ENCODE measurements around the gene CPLX3.

CPLX3 gene

GRCh38 chr15:74830868-74831267, 4.4 kb downstream of the CPLX3 start:
- DNase-seq = peak; percentile 64

GRCh38 chr15:74831813-74832495, 5.5 kb downstream of the CPLX3 start:
- DNase-seq = no peak

DNA sequence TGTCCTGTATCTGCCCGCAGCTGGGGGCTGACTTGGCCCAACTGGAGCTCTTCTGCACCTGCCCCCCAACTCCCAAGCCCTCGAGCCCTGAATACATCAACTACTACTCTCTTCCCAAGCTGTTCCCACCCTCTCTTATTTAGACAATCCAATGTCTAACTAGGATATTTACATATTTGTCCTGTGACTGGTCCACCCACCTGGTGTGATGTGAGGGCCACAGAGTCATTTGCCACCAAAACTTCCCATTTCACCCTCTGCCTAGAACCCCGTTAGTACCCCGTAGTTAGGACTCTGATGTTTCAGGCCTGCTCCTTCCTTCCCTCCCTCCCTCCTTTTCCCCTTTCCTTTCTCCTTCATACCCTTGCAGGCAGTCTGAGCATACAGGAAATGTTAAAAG, 6.4 kb downstream of the CPLX3 start:
- no peak for DNase-seq

- DNase-seq = no peak
Measured at GRCh38 chr15:74833376-74834107, 7.1 kb downstream of the CPLX3 start.

GRCh38 chr15:74835312-74835823, 8.9 kb downstream of the CPLX3 start:
- no peak for DNase-seq

DNA sequence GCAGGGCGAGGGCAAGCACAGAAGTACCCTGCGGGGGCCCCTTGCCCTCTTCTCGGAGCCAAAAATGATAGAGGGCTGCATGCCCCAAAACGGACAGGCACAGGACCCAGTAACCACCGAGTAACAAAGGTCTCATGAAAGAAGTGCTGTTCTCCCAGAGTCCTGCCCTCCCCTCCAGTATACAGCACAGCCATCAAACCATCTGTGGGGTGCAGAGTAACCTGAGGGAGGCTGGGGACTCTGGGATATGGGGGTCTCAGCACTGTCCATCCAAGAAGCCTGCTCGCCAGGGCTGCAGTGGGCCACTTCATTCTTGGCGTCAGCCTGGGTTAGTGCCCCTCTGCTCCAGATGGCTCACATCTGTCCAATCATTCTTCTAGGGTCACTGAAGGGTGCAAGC, 10.4 kb downstream of the CPLX3 start:
- no peak for DNase-seq

DNA sequence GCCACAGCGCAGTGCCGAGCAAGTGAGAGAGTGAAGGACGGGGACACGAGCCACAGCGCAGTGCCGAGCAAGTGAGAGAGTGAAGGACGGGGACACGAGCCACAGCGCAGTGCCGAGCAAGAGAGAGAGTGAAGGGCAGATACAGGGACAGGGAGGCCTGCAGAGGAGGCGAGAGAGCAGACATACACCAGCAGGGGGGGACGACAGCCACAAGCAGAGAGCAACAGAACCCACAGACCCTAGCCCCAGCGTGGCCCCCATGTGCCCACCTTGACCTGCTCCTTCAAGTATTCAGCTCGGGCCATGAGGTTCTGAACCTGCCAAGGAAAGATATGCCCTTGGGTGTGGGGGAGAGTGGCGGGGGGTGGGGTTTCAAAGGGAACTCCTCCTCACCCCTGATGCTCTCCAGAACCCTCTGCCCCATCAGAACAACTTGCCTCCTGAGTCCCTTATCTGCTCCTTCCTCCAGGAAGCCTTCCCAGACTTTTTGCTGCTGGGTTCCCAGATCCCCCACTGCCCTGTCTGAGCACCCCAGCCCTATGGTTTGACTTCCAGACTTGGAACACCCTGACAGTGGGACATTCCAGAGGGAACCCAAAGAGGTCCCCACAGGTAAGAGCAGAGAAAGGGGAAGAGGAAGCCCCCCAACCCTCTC, 11.2 kb downstream of the CPLX3 start:
- no peak for DNase-seq

DNA sequence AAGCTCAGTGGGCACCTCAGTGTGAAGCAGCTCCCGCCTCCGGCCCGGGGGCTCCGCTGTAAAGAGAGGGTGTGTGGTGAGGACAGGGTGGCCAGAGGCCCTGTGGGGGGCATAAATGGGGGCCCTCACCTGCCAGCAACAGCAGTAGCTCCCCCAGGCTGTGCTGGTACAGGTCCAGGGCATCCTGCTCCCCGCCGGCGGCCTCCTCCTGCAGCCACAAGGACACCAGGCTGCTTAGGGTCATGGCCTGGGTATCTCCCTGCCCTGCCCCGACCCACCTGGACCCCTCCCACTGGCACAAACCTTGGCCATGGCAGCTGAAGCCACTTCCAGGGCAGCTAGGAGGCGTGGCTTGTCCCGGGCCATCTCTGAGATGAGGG, 11.7 kb downstream of the CPLX3 start:
- DNase-seq = no peak

- DNase-seq = no peak
Measured at GRCh38 chr15:74838746-74839525, 12.5 kb downstream of the CPLX3 start.

- no peak for DNase-seq
Measured at GRCh38 chr15:74839526-74840395, 13.3 kb downstream of the CPLX3 start.

- DNase-seq = no peak
Measured at GRCh38 chr15:74840851-74841775, 14.7 kb downstream of the CPLX3 start.

DNA sequence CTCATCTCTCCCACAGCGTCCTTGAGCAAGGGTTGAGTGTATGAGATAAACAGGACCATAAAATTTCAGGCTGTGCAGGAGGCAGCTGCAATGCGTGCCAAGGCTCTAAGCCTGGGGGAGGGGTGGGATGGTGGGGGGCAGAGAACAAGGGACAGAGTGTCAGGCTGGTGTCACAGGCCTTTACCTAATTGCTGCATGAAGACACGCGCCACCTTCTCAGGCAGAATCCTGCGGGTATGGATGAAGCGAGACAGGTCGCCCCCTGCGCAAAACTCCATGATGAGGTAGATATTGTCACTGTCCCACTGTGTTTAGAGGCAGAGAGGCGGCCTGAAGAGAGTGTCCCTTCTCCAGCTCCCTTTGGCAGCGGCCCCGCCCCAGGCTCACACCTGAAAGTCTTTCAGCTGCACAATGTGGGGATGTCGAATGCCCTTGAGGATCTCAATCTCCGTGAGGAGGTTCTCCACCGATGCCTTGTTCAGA, 15.5 kb downstream of the CPLX3 start:
- DNase-seq = no peak

DNA sequence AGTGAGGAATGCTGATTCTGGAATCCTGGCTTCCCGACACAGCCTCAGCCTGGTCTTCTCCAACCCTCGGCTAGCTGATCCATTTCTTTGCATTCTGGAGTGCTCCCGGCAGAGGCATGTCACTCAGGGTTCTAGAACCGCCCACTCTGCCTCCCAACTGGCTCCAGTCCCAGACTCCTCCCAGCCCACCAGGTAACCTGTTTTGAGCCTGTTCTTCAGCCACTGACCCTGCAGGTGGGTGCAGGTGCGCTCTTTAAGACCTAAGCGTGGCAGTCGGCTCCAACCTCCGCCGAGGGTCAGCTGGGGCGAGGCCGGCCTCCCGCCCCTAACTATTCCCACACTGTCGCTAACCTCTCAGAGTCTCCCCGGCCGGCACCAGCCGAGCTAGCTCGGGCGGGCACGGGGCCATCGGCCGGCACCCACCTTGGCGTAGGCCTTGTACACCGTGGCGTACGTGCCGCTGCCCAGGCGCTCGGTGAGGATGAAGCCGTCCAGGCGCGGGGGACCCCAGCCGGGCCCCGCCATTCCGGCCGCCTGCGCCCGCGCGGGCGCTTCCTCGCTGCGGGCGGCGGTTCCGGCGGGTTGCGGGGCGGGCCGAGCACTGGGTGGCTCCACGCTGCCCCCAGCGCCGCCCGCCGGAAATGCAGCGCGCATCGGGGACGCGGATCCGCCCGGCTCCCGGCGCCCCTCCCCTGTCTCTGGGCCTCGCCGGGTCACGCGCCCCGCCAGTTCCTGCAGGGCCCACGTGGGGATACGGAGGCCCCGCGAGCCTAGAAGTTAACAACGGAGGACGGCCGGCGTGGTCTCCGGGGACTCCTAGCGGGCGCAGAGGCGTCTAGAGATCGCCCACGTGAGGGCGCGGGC, 16.4 kb downstream of the CPLX3 start, which contains the start of gene ULK3:
Gene ULK3 (minus strand): TSS at position 576 of the 864 bp plus-strand sequence. CDS start 51 bp downstream, at position 525.
- peak; percentile 94 for DNase-seq

- DNase-seq = no peak
Measured at GRCh38 chr15:74843445-74843828, 17.0 kb downstream of the CPLX3 start.

DNA sequence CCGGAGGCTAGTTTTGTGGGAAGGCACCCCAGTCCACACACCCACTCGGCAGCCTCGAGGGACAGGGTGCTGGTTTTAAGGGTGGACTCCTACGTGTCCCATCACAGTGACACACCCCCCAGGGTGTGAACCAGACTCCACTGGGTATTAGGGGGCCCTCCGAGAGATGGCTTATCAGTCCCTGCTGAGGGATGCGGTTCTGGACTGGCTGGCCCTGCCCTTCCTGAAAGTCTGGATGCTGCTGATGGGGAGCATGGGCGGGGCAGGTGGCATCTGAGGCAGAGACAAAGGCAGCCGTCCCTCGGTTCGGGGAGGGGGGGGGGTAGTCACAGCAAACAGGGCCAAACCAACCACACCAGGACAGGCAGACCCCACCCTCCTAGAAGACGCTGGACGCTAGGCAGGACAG, 17.5 kb downstream of the CPLX3 start:
- no peak for DNase-seq

- DNase-seq = no peak
Measured at GRCh38 chr15:74844319-74845207, 18.1 kb downstream of the CPLX3 start.

GRCh38 chr15:74845208-74845568, 18.8 kb downstream of the CPLX3 start:
- DNase-seq = no peak

DNA sequence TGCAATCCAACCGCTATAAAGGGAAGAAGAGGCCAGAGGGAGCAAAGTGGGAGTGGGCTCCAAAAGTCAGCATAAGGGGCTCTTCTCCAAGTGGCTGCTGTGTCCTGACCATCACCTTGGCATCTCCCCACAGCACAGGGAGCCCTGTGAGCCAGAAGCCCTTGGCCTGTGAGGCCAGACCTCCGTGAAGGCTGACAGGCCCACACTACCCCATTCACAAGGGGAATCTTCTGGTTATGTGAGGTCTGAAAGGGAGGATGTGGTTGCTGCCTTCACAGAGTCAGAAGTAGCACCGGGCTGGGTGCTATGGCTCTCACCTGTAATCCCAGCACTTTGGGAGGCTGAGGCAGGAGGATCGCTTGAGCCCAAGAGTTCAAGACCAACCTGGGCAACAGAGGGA, 19.2 kb downstream of the CPLX3 start:
- DNase-seq = no peak

DNA sequence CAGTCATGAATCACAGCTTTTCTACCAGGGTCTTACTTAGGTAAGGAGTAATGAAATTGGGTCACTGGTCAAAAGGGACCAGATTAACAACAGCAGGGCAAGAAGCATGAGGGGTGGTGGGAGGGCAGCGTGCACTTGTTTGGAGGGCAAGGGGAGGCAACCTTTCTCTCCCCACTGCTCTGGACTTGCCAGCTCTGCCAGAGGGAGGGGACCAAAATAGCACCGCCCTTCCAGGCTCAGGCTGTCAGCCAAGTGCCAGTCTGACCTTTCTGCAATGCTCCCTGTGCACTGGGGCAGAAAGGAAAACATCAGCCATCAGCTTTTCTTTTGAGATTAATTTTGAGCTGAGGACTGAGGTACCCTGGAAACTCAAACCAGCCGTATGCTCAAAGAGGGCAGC, 21.0 kb downstream of the CPLX3 start:
- DNase-seq = no peak

Data from femur (tissue), 1 donor.